GM18907 (cell line): ENCODE data around the gene A2M.

Source experiments
- ATAC-seq: cut with Tn5 transposase; IDR thresholded peaks from one replicate; pipeline ENCODE4 v1.9.1; 2021; ENCODE audit warnings: mild to moderate bottlenecking, moderate library complexity; ENCODE audit not compliant: unreplicated experiment

The A2M gene

GRCh38 chr12:9074484-9075137 lies 41.1 kb downstream of the A2M start:
- ATAC-seq: no peak

- ATAC-seq: no peak
These were observed 42.6 kb downstream of the A2M start for GRCh38 chr12:9073076-9073475.

GRCh38 chr12:9072481-9073038 lies 43.2 kb downstream of the A2M start:
- no peak for ATAC-seq

GRCh38 chr12:9071969-9072368 lies 43.8 kb downstream of the A2M start:
- ATAC-seq: no peak

GRCh38 chr12:9071518-9071917 lies 44.2 kb downstream of the A2M start:
- ATAC-seq: no peak

- ATAC-seq: no peak
These were observed 45.4 kb downstream of the A2M start for GRCh38 chr12:9070351-9070750.

- no peak for ATAC-seq
These were observed 47.1 kb downstream of the A2M start for GRCh38 chr12:9068600-9068999.

GRCh38 chr12:9068086-9068485 lies 47.6 kb downstream of the A2M start:
- ATAC-seq: no peak

- no peak for ATAC-seq
These were observed 48.8 kb downstream of the A2M start for GRCh38 chr12:9066755-9067423.

- ATAC-seq: no peak
These were observed 49.5 kb downstream of the A2M start for GRCh38 chr12:9066183-9066623.

GRCh38 chr12:9065607-9065856 lies 50.2 kb downstream of the A2M start:
- no peak for ATAC-seq

- no peak for ATAC-seq
These were observed 50.7 kb downstream of the A2M start for GRCh38 chr12:9064815-9065606.

GRCh38 chr12:9064201-9064814 lies 51.4 kb downstream of the A2M start:
- ATAC-seq: peak; percentile 87

- ATAC-seq: no peak
These were observed 63.1 kb downstream of the A2M start for GRCh38 chr12:9052610-9053009.

- no peak for ATAC-seq
These were observed 64.6 kb downstream of the A2M start for GRCh38 chr12:9051158-9051550.

- no peak for ATAC-seq
These were observed 65.1 kb downstream of the A2M start for GRCh38 chr12:9050521-9051157.

- no peak for ATAC-seq
These were observed 66.1 kb downstream of the A2M start for GRCh38 chr12:9049520-9050133.

- no peak for ATAC-seq
These were observed 66.8 kb downstream of the A2M start for GRCh38 chr12:9048930-9049329.

GRCh38 chr12:9047105-9047504 lies 68.6 kb downstream of the A2M start:
- no peak for ATAC-seq

- ATAC-seq: no peak
These were observed 72.0 kb downstream of the A2M start for GRCh38 chr12:9043766-9044165.

GRCh38 chr12:9041321-9041720 lies 74.4 kb downstream of the A2M start:
- no peak for ATAC-seq
